IPS DF 19.7 (cell line): ENCODE results near the gene TTC7B.
"Not testable (repeated sequence)": the region's sequence is repeated elsewhere in the genome, so short reads cannot be mapped to it uniquely, and the experiment has no call there.

Experiments
- DNase-seq: peaks from one replicate; pipeline ENCODE4 v3.0.0-alpha.2; 2013; ENCODE audit warnings: low read depth, low spot score

The TTC7B gene

GRCh38 chr14:90815822-90816662 lies at the start of gene TTC7B:
TSS of gene TTC7B (minus strand) at chr14:90816430. CDS start at chr14:90816295, 135 bp downstream.
- DNase-seq, result no peak

DNA sequence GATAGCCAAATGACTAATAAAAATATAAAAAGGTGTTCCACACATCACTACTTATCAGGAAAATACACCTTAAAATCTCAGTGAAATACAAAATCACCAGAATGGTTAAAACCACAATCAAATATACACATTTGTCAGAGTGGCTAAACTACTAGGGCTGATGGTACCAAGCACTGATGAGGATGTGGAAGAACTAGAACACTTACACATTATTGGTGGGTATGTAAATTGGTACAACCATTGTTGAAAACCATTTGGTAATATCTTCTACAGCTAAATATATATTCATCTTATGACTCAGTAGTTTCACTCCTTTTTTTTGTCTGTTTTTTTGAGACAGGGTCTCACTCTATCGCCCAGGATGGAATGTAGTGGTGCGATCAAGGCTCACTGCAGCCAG lies 48.5 kb upstream of the TTC7B start:
- DNase-seq, result no peak

DNA sequence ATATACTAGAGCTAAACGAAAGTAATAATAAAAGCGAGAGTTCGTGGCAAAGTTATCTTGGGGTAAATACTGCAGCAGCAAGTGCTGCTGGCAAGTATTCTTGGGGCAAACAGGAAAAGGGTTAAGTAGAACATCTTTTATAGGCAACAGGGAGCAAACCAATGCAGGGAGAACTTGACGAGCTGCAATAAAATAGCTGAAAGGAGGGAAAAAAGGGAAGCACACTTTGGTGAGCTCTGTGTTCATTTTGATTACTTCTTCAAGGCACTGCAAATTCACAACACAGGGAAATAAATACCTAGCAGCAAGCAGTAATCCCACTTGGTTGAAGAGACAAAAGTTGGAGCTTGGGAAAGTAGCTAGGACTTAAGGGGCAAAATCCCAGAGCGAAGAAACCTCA lies 42.3 kb upstream of the TTC7B start:
- no peak for DNase-seq

GRCh38 chr14:90857866-90858265 lies 41.6 kb upstream of the TTC7B start:
- DNase-seq, result no peak

DNA sequence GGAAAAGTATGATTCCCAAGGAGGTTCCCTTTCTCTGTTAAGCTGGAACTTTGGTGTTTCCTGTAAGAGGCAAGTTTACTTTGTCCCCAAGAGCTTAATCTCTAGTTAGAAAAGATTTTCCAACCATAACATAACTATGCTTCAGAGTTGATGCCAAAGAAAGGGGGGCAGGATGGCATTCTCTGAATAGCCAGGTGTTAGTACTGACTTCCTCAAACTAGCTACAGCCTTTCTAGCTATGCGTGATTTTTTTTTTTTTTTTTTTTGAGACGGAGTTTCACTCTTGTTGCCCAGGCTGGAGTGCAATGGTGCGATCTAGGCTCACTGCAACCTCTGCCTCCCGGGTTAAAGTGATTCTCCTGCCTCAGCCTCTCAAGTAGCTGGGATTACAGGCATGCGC lies 39.9 kb upstream of the TTC7B start:
- DNase-seq, result not testable (repeated sequence)

DNA sequence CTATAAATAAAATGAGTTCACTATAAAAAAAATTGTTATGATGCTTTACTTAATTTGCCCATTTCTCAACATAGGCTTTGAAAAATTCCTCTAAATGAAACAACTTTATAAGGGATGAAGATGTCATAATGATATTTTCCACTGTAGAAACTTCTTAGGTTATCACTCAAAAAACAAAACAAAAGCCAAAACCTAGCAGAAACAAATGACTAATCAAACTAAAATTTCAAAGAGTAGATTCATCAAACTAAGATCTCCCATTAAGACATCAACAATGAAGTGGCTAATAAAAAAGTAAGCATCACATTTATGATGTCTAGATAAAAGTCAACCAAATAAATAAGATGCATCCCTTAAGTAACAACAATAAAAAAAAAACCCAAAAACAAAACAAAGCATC lies 36.9 kb upstream of the TTC7B start:
- DNase-seq, result no peak

DNA sequence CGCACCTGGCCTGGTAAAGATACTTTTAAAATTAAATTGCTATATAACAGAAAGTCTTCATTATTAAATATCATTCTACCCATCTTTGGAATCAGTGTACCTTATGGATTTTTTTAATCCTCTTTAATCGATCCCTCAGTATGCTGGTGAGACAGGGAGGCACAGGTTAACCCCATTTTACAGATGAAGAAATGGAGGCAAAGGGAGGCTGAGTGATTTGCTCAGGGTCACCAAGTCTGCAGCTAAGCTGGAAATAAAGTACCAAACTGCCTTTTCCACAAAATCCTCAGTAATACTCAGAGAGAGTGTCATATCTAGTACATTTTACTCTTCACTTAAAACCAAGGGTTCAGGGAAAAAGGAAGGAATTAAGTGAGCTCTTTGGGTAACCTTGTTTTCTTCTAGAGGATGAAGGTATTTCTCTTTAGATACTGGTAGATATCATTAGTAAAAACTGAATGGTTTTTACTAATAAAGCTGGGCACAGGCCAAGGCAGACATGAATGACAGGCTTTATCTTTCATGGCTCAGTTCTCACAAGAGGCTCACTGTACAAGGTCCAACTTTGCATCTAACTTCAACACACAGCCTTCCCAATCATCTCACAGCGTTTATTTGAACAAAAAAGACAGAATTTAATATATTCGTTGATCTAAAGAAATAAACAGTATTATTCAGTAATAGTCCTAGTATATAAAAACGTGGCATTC lies 35.3 kb upstream of the TTC7B start:
- no peak for DNase-seq

DNA sequence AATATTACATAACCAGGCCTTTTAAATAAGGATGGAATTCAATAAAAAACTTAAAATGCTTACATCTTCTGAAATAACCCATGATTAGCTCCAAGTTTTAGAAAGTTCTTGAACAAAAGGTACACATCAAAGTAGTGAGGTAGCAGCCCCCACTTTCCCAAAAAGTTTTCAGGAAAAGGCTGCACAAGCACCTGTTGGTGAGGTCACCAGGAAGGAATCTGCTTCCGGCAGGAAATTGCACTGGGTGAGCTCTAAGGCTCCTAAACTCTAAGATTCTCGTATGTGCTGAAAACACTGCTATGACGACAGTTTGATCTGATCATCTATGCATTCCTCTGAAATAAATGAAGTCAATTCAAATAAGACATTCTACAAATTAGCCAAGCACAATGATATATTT lies 34.3 kb upstream of the TTC7B start:
- DNase-seq, result peak; percentile 59

DNA sequence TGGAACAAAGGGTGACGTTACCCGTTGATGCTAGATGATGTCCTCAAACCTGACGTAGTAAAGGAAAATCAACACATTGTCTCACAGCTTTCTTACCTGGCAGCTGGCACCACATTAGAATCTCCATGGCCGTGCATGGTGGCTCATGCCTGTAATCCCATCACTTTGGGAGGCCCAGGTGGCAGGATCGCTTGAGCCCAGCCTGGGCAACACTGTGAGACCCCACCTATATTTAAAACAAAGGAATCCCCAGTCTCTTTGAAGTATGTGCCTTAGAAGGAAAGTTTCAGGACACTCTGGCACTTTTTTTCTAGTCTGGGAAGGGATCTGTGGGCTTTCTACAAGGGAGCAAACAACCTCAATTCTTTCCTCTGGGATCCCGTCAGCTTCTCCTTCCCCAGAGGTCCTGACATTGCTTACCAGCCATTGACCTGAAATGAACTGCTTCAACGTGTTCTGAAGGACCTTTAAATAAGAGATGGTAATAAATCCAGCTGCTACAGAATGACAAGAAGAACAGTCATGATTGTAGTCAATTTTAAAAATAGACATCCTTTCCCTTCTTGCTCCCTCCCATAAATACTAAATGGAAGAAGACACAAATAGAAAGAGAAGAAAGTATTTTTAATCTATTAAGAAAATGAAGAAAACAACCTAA lies 33.7 kb upstream of the TTC7B start:
- DNase-seq, result no peak

DNA sequence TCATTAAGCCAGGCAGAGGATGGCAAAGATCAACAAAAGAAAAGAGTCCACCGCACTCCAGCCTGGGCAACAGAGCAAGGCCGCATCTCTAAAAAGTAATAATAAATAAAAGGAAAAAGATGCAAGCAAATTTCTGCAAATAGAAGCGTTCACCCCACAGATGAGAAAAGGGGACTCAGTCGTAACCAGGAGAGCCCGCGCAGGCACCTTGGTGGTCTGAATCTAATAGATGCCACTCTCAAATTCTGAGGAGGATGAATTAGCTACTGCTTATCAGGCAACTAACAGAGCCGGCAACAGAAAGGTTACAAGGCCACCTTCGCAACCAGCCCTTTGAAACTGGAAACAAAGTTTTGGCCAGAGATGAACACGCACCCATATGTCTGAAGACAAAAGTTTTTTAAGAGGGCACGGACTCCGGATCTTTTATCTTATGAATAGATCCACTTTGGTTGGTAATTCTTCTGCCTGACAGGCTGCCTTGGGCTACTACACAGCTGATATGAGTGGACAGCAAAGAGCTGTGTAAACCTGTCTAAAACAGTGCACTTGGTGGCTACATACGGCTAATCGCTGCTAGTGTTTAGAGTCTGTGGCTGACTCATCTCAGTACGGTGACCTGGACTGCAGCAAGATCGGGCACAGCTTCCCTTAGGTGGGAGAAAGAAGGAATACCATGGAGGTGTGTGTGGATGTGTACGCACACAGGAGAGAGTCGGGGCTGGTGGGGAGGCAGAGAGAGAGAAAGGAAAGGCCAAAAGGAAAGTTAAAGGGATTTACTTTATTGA lies 32.9 kb upstream of the TTC7B start:
- no peak for DNase-seq

DNA sequence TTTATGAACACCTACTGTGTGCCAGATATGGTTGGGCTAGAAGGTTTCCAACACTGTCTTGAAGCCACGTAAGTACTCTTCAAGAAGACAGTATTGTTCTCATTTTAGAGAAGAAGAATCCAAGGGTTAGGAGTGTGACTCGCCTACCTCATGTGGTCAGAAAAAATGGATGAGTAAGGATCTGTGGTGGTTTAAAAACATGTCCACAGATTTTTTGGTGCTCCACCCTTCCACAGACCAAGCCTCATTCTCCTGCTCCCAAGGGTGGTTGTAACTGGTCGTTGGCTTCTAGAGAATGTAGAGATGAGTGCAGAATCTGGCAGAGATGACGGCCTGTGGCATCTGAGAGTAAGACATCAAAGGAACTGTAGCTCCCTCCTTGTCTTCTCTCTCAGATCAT lies 30.3 kb upstream of the TTC7B start:
- DNase-seq, result no peak

DNA sequence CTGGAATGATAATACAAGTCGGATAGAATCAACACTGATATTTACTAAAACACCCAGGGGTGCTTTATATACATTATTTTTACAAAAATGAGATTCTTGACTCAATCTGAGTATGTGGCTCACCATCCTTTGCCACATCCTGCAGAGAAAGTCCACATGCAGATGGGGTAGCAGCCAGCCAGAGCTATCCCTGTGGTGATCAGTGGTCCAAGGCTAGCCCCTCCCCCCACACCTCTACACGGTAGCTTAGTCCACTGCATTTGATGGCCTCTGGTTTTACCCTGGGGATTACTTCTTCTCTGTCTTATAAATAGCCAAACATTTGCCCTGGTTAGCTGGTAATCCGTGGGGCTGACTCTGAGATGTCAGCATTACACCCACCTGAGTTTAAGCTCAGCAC lies 28.1 kb upstream of the TTC7B start:
- DNase-seq, result no peak

- no peak for DNase-seq
These were observed 26.5 kb upstream of the TTC7B start for GRCh38 chr14:90842726-90843125.

GRCh38 chr14:90840667-90841066 lies 24.4 kb upstream of the TTC7B start:
- not testable (repeated sequence) for DNase-seq

DNA sequence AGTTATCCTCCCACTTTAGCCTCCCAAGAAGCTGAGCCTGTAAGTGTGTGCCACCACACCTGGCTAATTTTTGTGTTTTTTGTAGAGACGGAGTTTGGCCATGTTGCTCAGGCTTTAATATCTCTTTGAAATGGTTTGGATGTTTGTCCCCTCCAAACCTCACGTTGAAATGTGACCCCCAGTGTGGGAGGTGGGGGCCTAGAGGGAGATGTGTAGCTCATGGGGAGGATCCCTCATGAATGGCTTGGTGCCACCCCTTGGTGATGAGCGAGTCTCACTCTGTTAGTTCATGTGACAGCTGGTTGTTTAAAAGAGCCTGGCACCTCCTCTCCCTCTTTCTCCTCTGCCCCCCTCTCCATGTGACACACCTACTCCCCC lies 23.6 kb upstream of the TTC7B start:
- no peak for DNase-seq

GRCh38 chr14:90839024-90839888 lies 23.0 kb upstream of the TTC7B start:
- DNase-seq, result no peak

DNA sequence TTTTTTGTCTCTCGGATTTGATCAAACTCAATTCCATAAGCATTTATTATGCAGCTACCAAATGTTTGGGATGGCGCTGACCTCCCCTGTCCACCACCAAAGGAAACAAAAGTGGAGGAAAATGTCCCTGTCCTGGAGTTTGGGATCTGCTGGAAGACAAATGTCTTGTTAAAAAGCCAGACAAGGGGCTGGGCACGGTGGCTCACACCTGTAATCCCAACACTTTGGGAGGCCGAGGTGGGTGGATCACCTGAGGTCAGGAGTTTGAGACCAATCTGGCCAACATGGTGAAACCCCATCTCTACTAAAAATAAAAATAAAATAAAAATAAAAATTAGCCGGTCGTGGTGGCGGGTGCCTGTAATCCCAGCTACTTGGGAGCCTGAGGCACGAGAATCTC lies 22.3 kb upstream of the TTC7B start:
- not testable (repeated sequence) for DNase-seq

GRCh38 chr14:90837355-90837754 lies 21.1 kb upstream of the TTC7B start:
- no peak for DNase-seq

DNA sequence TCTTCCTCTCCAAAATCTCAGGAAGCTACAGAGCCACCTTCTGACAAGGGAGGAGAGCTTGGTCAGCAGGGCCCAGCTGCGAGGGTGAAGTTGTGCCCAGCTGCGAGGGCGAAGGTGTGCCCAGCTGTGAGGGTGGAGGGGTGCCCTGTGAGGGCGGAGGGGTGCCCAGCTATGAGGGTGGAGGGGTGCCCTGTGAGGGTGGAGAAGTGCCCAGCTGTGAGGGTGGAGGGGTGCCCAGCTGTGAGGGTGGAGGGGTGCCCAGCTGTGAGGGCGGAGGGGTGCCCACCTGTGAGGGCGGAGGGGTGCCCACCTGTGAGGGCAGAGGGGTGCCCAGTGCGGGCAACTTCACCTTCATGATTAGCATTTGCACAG lies 20.4 kb upstream of the TTC7B start:
- DNase-seq, result no peak

DNA sequence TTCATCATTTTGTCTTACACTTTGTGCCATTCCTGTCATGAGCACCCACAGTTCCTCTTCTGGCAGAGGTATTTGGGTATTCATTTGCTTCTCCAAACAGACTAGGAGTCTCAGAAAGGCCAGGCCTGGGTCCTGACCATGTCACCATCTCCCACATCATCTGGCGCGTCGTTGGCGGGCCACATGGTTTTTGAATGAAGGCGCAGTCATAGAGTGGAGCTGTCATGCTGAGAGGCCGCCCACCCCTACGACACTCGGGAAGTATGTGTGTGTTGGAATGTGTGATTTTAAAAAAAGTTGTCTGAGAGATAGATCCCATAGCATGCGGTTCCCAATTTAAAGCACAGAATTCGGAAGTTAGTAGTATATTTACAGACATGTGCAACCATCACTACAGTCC lies 15.6 kb upstream of the TTC7B start:
- DNase-seq, result no peak
